ENCODE measurements around the gene GPC6. TPM values are rescaled to one million over a fixed set of nuclear protein-coding genes. Genes with fewer than 3 reads are reported as not detected.

The GPC6 gene
- total RNA-seq, 1 experiment from 2014 or later, result 0.22 TPM

DNA sequence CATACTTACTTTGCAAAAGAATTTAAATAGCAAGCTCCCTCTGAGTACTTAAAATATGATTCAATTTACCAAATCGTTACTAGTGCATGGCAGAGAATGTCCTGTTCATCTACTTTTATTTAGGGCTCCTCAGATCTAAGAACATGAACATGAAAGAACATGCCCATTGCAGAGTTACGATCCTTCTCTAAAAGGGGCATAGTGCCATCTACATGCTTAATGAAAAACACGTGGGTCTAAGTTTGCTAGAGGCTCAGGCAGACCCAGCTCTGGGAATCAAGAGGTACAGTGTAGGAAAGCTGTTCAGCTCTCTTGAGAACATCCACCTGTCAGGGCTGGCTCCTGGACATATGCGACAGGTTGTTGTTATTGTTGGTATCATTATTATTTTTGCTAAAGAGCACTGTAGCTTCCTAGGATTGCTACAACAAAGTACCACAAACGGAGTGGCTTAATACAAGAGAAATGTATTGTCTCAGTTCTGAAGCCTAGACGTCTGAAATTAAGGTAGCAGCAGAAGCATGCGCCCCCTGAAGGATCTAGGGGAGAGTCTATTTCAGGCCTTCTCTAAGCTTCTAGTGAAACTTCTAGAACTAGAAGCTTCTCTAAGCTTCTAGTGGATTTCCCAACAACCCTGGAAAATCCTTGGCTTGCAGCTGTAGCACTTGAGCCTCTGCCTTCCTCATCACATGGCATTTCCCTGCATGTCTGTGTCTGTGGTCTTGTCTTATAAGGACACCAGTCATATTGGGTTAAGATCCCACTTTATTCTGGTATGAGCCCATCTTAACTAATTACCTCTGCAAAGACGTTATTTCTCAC, 1119.0 kb downstream of the GPC6 start (continued):
- TF ChIP-seq, protein P1, sequence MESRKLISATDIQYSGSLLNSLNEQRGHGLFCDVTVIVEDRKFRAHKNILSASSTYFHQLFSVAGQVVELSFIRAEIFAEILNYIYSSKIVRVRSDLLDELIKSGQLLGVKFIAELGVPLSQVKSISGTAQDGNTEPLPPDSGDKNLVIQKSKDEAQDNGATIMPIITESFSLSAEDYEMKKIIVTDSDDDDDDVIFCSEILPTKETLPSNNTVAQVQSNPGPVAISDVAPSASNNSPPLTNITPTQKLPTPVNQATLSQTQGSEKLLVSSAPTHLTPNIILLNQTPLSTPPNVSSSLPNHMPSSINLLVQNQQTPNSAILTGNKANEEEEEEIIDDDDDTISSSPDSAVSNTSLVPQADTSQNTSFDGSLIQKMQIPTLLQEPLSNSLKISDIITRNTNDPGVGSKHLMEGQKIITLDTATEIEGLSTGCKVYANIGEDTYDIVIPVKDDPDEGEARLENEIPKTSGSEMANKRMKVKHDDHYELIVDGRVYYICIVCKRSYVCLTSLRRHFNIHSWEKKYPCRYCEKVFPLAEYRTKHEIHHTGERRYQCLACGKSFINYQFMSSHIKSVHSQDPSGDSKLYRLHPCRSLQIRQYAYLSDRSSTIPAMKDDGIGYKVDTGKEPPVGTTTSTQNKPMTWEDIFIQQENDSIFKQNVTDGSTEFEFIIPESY (IDR thresholded peaks at IDR 0.05; ENCODE audit: extremely low read depth, insufficient replicate concordance, low read length), result no peak
- TF ChIP-seq SRF (IDR thresholded peaks at IDR 0.05; ENCODE audit: low read depth) (no peak), SP1 (IDR thresholded peaks at IDR 0.05; ENCODE audit: low read depth) (no peak), EZH2 (IDR thresholded peaks at IDR 0.05) (no peak), EGR1 (IDR thresholded peaks at IDR 0.05; ENCODE audit: low read depth) (no peak), RAD21 (IDR thresholded peaks at IDR 0.05; ENCODE audit: low read depth) (no peak)
- TF ChIP-seq, protein P2, sequence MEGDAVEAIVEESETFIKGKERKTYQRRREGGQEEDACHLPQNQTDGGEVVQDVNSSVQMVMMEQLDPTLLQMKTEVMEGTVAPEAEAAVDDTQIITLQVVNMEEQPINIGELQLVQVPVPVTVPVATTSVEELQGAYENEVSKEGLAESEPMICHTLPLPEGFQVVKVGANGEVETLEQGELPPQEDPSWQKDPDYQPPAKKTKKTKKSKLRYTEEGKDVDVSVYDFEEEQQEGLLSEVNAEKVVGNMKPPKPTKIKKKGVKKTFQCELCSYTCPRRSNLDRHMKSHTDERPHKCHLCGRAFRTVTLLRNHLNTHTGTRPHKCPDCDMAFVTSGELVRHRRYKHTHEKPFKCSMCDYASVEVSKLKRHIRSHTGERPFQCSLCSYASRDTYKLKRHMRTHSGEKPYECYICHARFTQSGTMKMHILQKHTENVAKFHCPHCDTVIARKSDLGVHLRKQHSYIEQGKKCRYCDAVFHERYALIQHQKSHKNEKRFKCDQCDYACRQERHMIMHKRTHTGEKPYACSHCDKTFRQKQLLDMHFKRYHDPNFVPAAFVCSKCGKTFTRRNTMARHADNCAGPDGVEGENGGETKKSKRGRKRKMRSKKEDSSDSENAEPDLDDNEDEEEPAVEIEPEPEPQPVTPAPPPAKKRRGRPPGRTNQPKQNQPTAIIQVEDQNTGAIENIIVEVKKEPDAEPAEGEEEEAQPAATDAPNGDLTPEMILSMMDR (IDR thresholded peaks at IDR 0.05 in 2 of 3, conservative IDR thresholded peaks at IDR 0.05 in 1 of 3; ENCODE audit: borderline replicate concordance in 1 of 3, insufficient read depth in 1 of 3, low read depth in 2 of 3, low read length in 2 of 3), result no peak

DNA sequence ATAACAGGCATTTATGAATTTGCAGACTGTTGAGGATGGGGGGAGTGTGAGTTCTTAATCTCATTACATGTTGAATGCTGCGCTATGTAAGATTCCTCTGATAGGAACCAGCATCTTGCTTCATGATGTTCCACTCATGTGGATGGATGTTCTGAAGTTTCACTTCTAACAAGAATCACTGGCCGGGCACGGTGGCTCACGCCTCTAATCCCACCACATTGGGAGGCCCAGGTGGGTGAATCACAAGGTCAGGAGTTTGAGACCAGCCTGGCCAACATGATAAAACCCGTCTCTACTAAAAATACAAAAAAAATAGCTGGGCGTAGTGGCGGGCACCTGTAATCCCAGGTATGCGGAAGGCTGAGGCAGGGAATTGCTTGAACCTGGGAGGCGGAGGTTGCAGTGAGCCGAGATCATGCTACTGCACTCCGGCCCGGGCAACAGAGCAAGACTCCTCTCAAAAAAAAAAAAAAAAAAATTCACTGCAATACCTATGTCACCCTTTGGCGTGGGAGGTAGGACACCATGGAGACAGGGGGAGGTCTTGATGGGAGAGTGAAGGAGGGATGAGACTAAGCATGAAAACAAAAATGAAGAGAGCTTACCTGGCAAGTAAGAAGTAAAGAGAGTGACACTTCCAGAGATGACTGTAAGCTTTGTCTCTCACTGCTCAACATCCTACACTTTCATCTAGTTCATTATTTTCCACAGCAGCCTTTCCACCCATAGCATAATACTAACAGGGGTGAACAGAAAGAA, 1119.8 kb downstream of the GPC6 start:
- H3K4me1 ChIP-seq (ENCODE audit: control insufficient read depth in 1 of 2, insufficient read depth in 2 of 2, low read length in 2 of 2), result no peaks in the 10 kb centered on the region
- H3K9ac ChIP-seq (ENCODE audit: low read length), result no peak overlapping the region
- no peaks in the 10 kb centered on the region for H3K79me2 ChIP-seq (ENCODE audit: insufficient read depth, low read length)
- BruUV-seq (replicated peaks), result no TSS peak
- H4K20me1 ChIP-seq (ENCODE audit: insufficient read depth), result no peaks in the 10 kb centered on the region
- ChIA-PET CTCF (no interaction called here), POLR2A (no interaction called here), RAD21 (ENCODE audit: low non-redundant PET in 1 of 2, low total read pairs in 2 of 2, uncharacterized antibody in 2 of 2, unreplicated experiment in 2 of 2) (no interaction called here)
- no peaks in the 10 kb centered on the region for H3K9me3 ChIP-seq (ENCODE audit: control insufficient read depth in 1 of 2, insufficient read depth in 1 of 2, low read depth in 1 of 2, low read length in 2 of 2)
- H3K4me3 ChIP-seq (replicated peaks in 1 of 2; ENCODE audit: low read depth in 1 of 2, low read length in 2 of 2), result no peak overlapping the region
- H3K4me2 ChIP-seq (ENCODE audit: low read length), result no peak overlapping the region
- intact Hi-C loops (cut with micrococcal nuclease), result no loop called here
- no peak for DNase-seq (ENCODE audit: low read depth, low spot score)
- no peaks in the 10 kb centered on the region for H3K27me3 ChIP-seq (ENCODE audit: insufficient read depth, low read length)
- no peak overlapping the region for H3K27ac ChIP-seq (ENCODE audit: low read depth, low read length)
- H3K36me3 ChIP-seq (ENCODE audit: control insufficient read depth in 1 of 2, insufficient read depth in 2 of 2, low read length in 2 of 2), result no peaks in the 10 kb centered on the region
- no peaks in the 10 kb centered on the region for H3K9me2 ChIP-seq (ENCODE audit: insufficient read depth)
- ATAC-seq, result no peak
- H2AFZ ChIP-seq (ENCODE audit: low read depth, low read length, poor library complexity, severe bottlenecking), result no peak overlapping the region
- TF ChIP-seq SIN3A (IDR thresholded peaks at IDR 0.05; ENCODE audit: low read depth) (no peak), CEBPB (IDR thresholded peaks at IDR 0.05; ENCODE audit: low read depth) (no peak), ZNF274 (IDR thresholded peaks at IDR 0.05; ENCODE audit: low read depth, low read length) (no peak), ZFX (IDR thresholded peaks at IDR 0.05) (no peak), CBX3 (IDR thresholded peaks at IDR 0.05; ENCODE audit: low read depth) (no peak), EZH2phosphoT487 (IDR thresholded peaks at IDR 0.05; ENCODE audit: borderline replicate concordance) (no peak), EZH2 (IDR thresholded peaks at IDR 0.05) (no peak), SRF (IDR thresholded peaks at IDR 0.05; ENCODE audit: low read depth) (no peak)
- TF ChIP-seq, protein P3, sequence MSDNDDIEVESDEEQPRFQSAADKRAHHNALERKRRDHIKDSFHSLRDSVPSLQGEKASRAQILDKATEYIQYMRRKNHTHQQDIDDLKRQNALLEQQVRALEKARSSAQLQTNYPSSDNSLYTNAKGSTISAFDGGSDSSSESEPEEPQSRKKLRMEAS (IDR thresholded peaks at IDR 0.05), result no peak
- TF ChIP-seq, protein P4, sequence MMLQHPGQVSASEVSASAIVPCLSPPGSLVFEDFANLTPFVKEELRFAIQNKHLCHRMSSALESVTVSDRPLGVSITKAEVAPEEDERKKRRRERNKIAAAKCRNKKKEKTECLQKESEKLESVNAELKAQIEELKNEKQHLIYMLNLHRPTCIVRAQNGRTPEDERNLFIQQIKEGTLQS (IDR thresholded peaks at IDR 0.05), result no peak
- TF ChIP-seq, protein P5, sequence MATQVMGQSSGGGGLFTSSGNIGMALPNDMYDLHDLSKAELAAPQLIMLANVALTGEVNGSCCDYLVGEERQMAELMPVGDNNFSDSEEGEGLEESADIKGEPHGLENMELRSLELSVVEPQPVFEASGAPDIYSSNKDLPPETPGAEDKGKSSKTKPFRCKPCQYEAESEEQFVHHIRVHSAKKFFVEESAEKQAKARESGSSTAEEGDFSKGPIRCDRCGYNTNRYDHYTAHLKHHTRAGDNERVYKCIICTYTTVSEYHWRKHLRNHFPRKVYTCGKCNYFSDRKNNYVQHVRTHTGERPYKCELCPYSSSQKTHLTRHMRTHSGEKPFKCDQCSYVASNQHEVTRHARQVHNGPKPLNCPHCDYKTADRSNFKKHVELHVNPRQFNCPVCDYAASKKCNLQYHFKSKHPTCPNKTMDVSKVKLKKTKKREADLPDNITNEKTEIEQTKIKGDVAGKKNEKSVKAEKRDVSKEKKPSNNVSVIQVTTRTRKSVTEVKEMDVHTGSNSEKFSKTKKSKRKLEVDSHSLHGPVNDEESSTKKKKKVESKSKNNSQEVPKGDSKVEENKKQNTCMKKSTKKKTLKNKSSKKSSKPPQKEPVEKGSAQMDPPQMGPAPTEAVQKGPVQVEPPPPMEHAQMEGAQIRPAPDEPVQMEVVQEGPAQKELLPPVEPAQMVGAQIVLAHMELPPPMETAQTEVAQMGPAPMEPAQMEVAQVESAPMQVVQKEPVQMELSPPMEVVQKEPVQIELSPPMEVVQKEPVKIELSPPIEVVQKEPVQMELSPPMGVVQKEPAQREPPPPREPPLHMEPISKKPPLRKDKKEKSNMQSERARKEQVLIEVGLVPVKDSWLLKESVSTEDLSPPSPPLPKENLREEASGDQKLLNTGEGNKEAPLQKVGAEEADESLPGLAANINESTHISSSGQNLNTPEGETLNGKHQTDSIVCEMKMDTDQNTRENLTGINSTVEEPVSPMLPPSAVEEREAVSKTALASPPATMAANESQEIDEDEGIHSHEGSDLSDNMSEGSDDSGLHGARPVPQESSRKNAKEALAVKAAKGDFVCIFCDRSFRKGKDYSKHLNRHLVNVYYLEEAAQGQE (IDR thresholded peaks at IDR 0.05; ENCODE audit: low read depth), result no peak
